WTC11 (cell line): ENCODE data around the gene STX3. TPM values are rescaled to one million over a fixed set of nuclear protein-coding genes. Genes with fewer than 3 reads are reported as not detected.

Experiments
- ATAC-seq: fragments of 200-7000 bp; cut with Tn5 transposase; 2 replicates; pipeline ENCODE4 v1.10.0; 2021; ENCODE audit warnings: mild to moderate bottlenecking, moderate library complexity
- CTCF ChIA-PET: fragments of 300-600 bp; sonication (Branson Sonifier 250); formaldehyde crosslinking; loops from one replicate; lab custom pipeline; 2021; ENCODE audit warnings: antibody characterized with exemption; lab: Charles Lee
- POLR2A ChIA-PET: fragments of 350-600 bp; sonication (Branson Sonifier 250); formaldehyde crosslinking; loops from one replicate; lab custom pipeline; 2021; ENCODE audit warnings: antibody characterized with exemption; lab: Charles Lee
- DNase-seq: peaks from one replicate; pipeline ENCODE4 v3.0.0; 2021; ENCODE audit warnings: low spot score
- H3K27ac Mint-ChIP-seq: 2 replicates; pipeline ENCODE4 v1.8.0; 2021; ENCODE audit warnings: mixed read lengths
- H3K27me3 Mint-ChIP-seq: 2 replicates; pipeline ENCODE4 v1.8.0; 2021; ENCODE audit warnings: low read depth, mild to moderate bottlenecking, moderate library complexity, mixed read lengths
- H3K36me3 Mint-ChIP-seq: 2 replicates; pipeline ENCODE4 v1.8.0; 2021; ENCODE audit warnings: mixed read lengths
- H3K4me1 Mint-ChIP-seq: 2 replicates; pipeline ENCODE4 v1.8.0; 2022; ENCODE audit warnings: mixed read lengths
- H3K4me3 Mint-ChIP-seq: 2 replicates; pipeline ENCODE4 v1.8.0; 2021; ENCODE audit warnings: mild to moderate bottlenecking, moderate library complexity, mixed read lengths
- H3K9me3 Mint-ChIP-seq: 2 replicates; pipeline ENCODE4 v1.8.0; 2021; ENCODE audit warnings: mixed read lengths
- ARID4B ChIP-seq: sonication (generic); formaldehyde crosslinking; IDR thresholded peaks from 2 replicates; pipeline ENCODE4 v1.8.0; 2023; ENCODE audit warnings: missing genetic modification reagents, mild to moderate bottlenecking, borderline replicate concordance
- ATF1 ChIP-seq: sonication (generic); formaldehyde crosslinking; IDR thresholded peaks from 2 replicates; pipeline ENCODE4 v1.8.1; 2023; ENCODE audit warnings: mild to moderate bottlenecking, moderate library complexity, missing genetic modification reagents
- ATF2 ChIP-seq: sonication (generic); formaldehyde crosslinking; IDR thresholded peaks from 2 replicates; pipeline ENCODE4 v1.8.1; 2022; ENCODE audit warnings: low read depth, missing genetic modification reagents, borderline replicate concordance
- E2F1 ChIP-seq: sonication (generic); formaldehyde crosslinking; IDR thresholded peaks from 2 replicates; pipeline ENCODE4 v1.8.0; 2022; ENCODE audit warnings: mild to moderate bottlenecking, missing genetic modification reagents
- EMX1 ChIP-seq: fragments of 250-450 bp; sonication (Bioruptor Pico); IDR thresholded peaks from 2 replicates; pipeline ENCODE4 v1.8.0; 2021; ENCODE audit warnings: mild to moderate bottlenecking
- ESRRA ChIP-seq: sonication (generic); formaldehyde crosslinking; IDR thresholded peaks from 2 replicates; pipeline ENCODE4 v1.8.1; 2022; ENCODE audit warnings: mild to moderate bottlenecking, missing genetic modification reagents, borderline replicate concordance
- HMGA2 ChIP-seq: fragments of 250-450 bp; sonication (Bioruptor Pico); IDR thresholded peaks from 2 replicates; pipeline ENCODE4 v1.4.0; 2021; ENCODE audit warnings: mild to moderate bottlenecking, moderate library complexity
- JAZF1 ChIP-seq: fragments of 250-450 bp; sonication (Bioruptor Pico); IDR thresholded peaks from 2 replicates; pipeline ENCODE4 v1.9.0; 2021; ENCODE audit warnings: moderate library complexity, mild to moderate bottlenecking, inconsistent platforms
- JUN ChIP-seq: sonication (generic); formaldehyde crosslinking; IDR thresholded peaks from 2 replicates; pipeline ENCODE4 v1.8.0; 2023; ENCODE audit warnings: mild to moderate bottlenecking, missing genetic modification reagents
- MXD4 ChIP-seq: fragments of 250-450 bp; sonication (Bioruptor Pico); IDR thresholded peaks from 2 replicates; pipeline ENCODE4 v1.8.0; 2021; ENCODE audit warnings: mild to moderate bottlenecking, moderate library complexity, borderline replicate concordance
- NFE2L1 ChIP-seq: sonication (generic); formaldehyde crosslinking; IDR thresholded peaks from 2 replicates; pipeline ENCODE4 v1.8.1; 2023; ENCODE audit warnings: missing genetic modification reagents
- SMAD3 ChIP-seq: sonication (generic); formaldehyde crosslinking; IDR thresholded peaks from 2 replicates; pipeline ENCODE4 v1.8.0; 2022; ENCODE audit warnings: missing genetic modification reagents, mild to moderate bottlenecking, borderline replicate concordance
- SMAD4 ChIP-seq: sonication (generic); formaldehyde crosslinking; IDR thresholded peaks from 2 replicates; pipeline ENCODE4 v1.8.0; 2022; ENCODE audit warnings: mild to moderate bottlenecking, missing genetic modification reagents
- SOX15 ChIP-seq: fragments of 250-450 bp; sonication (Bioruptor Pico); IDR thresholded peaks from 2 replicates; pipeline ENCODE4 v1.9.0; 2021; ENCODE audit warnings: mild to moderate bottlenecking
- TEAD4 ChIP-seq: sonication (generic); formaldehyde crosslinking; IDR thresholded peaks from 2 replicates; pipeline ENCODE4 v1.8.0; 2022; ENCODE audit warnings: mild to moderate bottlenecking, missing genetic modification reagents
- USF2 ChIP-seq: sonication (generic); formaldehyde crosslinking; IDR thresholded peaks from 2 replicates; pipeline ENCODE4 v1.8.1; 2023; ENCODE audit warnings: mild to moderate bottlenecking, missing genetic modification reagents, moderate library complexity
- ZMAT4 ChIP-seq: fragments of 250-450 bp; sonication (Bioruptor Pico); IDR thresholded peaks from 2 replicates; pipeline ENCODE4 v1.9.0; 2021; ENCODE audit warnings: mild to moderate bottlenecking
- ZNF121 ChIP-seq: sonication (generic); formaldehyde crosslinking; IDR thresholded peaks from 2 replicates; pipeline ENCODE4 v1.8.0; 2023; ENCODE audit warnings: missing genetic modification reagents
- ZNF138 ChIP-seq: sonication (generic); formaldehyde crosslinking; conservative IDR thresholded peaks from 2 replicates; pipeline ENCODE4 v1.8.1; 2022; ENCODE audit warnings: mild to moderate bottlenecking, moderate library complexity, missing genetic modification reagents
- ZNF232 ChIP-seq: sonication (generic); formaldehyde crosslinking; IDR thresholded peaks from 2 replicates; pipeline ENCODE4 v1.8.0; 2022; ENCODE audit warnings: mild to moderate bottlenecking, missing genetic modification reagents
- ZNF317 ChIP-seq: sonication (generic); formaldehyde crosslinking; IDR thresholded peaks from 2 replicates; pipeline ENCODE4 v1.8.1; 2023; ENCODE audit warnings: low read depth, mild to moderate bottlenecking, moderate library complexity, missing genetic modification reagents, borderline replicate concordance
- total RNA-seq: library from RNA; stranded (reverse); gene quantifications from 3 replicates; pipeline ENCODE4 v1.2.3, GENCODE V29; 2021
- TF ChIP-seq, protein P1 (sequence below): sonication (generic); formaldehyde crosslinking; IDR thresholded peaks from 2 replicates; pipeline ENCODE4 v1.8.1; 2022; ENCODE audit warnings: mild to moderate bottlenecking, missing genetic modification reagents, moderate library complexity, borderline replicate concordance
- TF ChIP-seq, protein P2 (sequence below): sonication (generic); formaldehyde crosslinking; conservative IDR thresholded peaks from 2 replicates; pipeline ENCODE4 v1.8.1; 2022; ENCODE audit warnings: mild to moderate bottlenecking, missing genetic modification reagents
- TF ChIP-seq, protein P3 (sequence below): fragments of 250-450 bp; sonication (Bioruptor Pico); conservative IDR thresholded peaks from 2 replicates; pipeline ENCODE4 v1.9.0; 2021; ENCODE audit warnings: mild to moderate bottlenecking

Gene STX3
- total RNA-seq, 1 experiment from 2014 or later, result 52.7 TPM

GRCh38 chr11:59769111-59769510, 13.9 kb downstream of the STX3 start:
- no peak for DNase-seq
- Mint-ChIP-seq H3K4me3 (no peak overlapping the region), H3K4me1 (peaks cover 15% of the 10 kb centered on the region), H3K27me3 (no peaks in the 10 kb centered on the region), H3K36me3 (peaks cover 10% of the 10 kb centered on the region), H3K27ac (no peak overlapping the region), H3K9me3 (no peaks in the 10 kb centered on the region)
- no peak for ATAC-seq
- ChIA-PET CTCF (no interaction called here), POLR2A (no interaction called here)
- TF ChIP-seq TEAD4 (CRISPR knock-in tag), result no peak
- no peak for TF ChIP-seq SMAD3 (CRISPR knock-in tag)
- TF ChIP-seq JUN (CRISPR knock-in tag), result no peak
- TF ChIP-seq MXD4 (CRISPR knock-in tag), result no peak
- TF ChIP-seq ATF1 (CRISPR knock-in tag), result no peak
- TF ChIP-seq NFE2L1, result no peak
- TF ChIP-seq ZNF317 (CRISPR knock-in tag), result no peak
- no peak for TF ChIP-seq SOX15 (CRISPR knock-in tag)
- TF ChIP-seq ZMAT4 (CRISPR knock-in tag), result no peak
- no peak for TF ChIP-seq ZNF121 (CRISPR knock-in tag)
- TF ChIP-seq ZNF232 (CRISPR knock-in tag), result no peak
- TF ChIP-seq, protein P1, sequence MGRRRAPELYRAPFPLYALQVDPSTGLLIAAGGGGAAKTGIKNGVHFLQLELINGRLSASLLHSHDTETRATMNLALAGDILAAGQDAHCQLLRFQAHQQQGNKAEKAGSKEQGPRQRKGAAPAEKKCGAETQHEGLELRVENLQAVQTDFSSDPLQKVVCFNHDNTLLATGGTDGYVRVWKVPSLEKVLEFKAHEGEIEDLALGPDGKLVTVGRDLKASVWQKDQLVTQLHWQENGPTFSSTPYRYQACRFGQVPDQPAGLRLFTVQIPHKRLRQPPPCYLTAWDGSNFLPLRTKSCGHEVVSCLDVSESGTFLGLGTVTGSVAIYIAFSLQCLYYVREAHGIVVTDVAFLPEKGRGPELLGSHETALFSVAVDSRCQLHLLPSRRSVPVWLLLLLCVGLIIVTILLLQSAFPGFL, result no peak
- TF ChIP-seq JAZF1 (CRISPR knock-in tag), result no peak
- TF ChIP-seq ZNF138 (CRISPR knock-in tag), result no peak
- TF ChIP-seq HMGA2 (CRISPR knock-in tag), result no peak
- no peak for TF ChIP-seq SMAD4 (CRISPR knock-in tag)
- TF ChIP-seq ARID4B (CRISPR knock-in tag), result no peak
- TF ChIP-seq ATF2 (CRISPR knock-in tag), result no peak

GRCh38 chr11:59769828-59770227, 14.7 kb downstream of the STX3 start:
- Mint-ChIP-seq H3K4me3 (no peak overlapping the region), H3K27me3 (no peaks in the 10 kb centered on the region), H3K36me3 (peaks cover 15% of the 10 kb centered on the region), H3K9me3 (no peaks in the 10 kb centered on the region), H3K27ac (no peak overlapping the region), H3K4me1 (peaks cover 15% of the 10 kb centered on the region)
- ATAC-seq (no peak), DNase-seq (no peak)
- ChIA-PET CTCF (no interaction called here), POLR2A (no interaction called here)
- no peak for TF ChIP-seq E2F1
- TF ChIP-seq SMAD4 (CRISPR knock-in tag), result no peak
- no peak for TF ChIP-seq USF2 (CRISPR knock-in tag)
- TF ChIP-seq, protein P2, sequence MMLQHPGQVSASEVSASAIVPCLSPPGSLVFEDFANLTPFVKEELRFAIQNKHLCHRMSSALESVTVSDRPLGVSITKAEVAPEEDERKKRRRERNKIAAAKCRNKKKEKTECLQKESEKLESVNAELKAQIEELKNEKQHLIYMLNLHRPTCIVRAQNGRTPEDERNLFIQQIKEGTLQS (CRISPR knock-in tag), result no peak
- TF ChIP-seq, protein P3, sequence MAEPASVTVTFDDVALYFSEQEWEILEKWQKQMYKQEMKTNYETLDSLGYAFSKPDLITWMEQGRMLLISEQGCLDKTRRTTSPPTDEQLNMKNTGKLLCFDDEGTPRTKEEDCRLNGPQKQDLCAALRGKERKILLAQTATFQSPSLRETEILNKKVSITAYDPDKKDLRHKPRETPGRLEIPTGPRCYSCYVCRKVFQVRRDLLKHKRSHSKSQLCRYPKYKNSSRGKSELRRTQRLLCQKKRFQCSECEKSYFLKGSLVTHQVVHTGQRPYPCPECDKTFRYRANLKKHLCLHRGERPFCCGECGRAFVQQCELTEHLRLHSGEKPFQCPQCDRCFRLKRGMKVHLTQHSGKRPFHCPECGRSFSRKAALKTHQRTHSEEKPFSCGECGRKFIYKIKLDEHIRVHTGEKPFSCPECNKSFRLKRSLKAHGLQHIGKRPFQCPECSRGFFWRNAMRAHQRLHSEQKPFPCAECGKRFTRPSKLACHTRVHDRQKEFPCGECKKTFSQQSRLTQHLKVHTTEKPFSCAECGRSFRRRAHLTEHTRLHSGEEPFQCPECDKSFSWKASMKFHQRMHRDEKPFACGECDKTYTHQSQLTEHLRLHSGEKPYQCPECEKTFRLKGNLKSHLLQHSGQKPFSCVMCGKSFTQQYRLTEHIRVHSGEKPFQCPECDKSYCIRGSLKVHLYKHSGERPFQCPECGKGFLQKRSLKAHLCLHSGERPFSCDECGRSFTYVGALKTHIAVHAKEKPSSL (CRISPR knock-in tag), result no peak
- no peak for TF ChIP-seq NFE2L1
- no peak for TF ChIP-seq JAZF1 (CRISPR knock-in tag)
- TF ChIP-seq EMX1 (CRISPR knock-in tag), result no peak
- TF ChIP-seq ESRRA (CRISPR knock-in tag), result no peak
